Subcutaneous adipose tissue (tissue), 4 donors: ENCODE results near the gene TOLLIP. TPM values are rescaled to one million over a fixed set of nuclear protein-coding genes. Genes with fewer than 3 reads are reported as not detected.

Experiments
- CTCF ChIP-seq: fragments of 450-650 bp; IDR thresholded peaks from one replicate; pipeline ENCODE4 v1.5.1; 2016; ENCODE audit warnings: low read depth, mild to moderate bottlenecking, control low read depth, antibody characterized with exemption, moderate library complexity
- total RNA-seq, 4 donors: library from RNA; depleted of rRNA; stranded (reverse); fragments of >200 nt; gene quantifications; one replicate each; pipeline ENCODE4 v1.1.0, GENCODE V29; 2016

Gene TOLLIP
- total RNA-seq, 4 donors from 2014 or later, result 20.5 to 40.9 (median 27.4) TPM

- TF ChIP-seq CTCF, result no peak
These were observed 20.8 kb downstream of the TOLLIP start for GRCh38 chr11:1288426-1289151.

GRCh38 chr11:1287928-1288327 lies 21.5 kb downstream of the TOLLIP start:
- TF ChIP-seq CTCF, result no peak

GRCh38 chr11:1285876-1286275 lies 23.6 kb downstream of the TOLLIP start:
- no peak for TF ChIP-seq CTCF

GRCh38 chr11:1285316-1285744 lies 24.1 kb downstream of the TOLLIP start:
- TF ChIP-seq CTCF, result no peak

- no peak for TF ChIP-seq CTCF
These were observed 25.5 kb downstream of the TOLLIP start for GRCh38 chr11:1283906-1284305.

GRCh38 chr11:1283091-1283511 lies 26.3 kb downstream of the TOLLIP start:
- TF ChIP-seq CTCF, result no peak

- TF ChIP-seq CTCF, result no peak
These were observed 27.5 kb downstream of the TOLLIP start for GRCh38 chr11:1281974-1282365.
